NT2/D1 (cell line): ENCODE results near the gene KCNJ15.

Source experiments
- SUZ12 ChIP-seq: IDR thresholded peaks from 2 replicates; pipeline ENCODE4 v1.6.1; 2011; ENCODE audit not compliant: insufficient read length, insufficient read depth; ENCODE audit errors: extremely low read depth
- YY1 ChIP-seq: IDR thresholded peaks from 2 replicates; pipeline ENCODE4 v1.6.1; 2011; ENCODE audit not compliant: insufficient read length, insufficient read depth
- ZNF274 ChIP-seq: IDR thresholded peaks from 2 replicates; pipeline ENCODE4 v1.6.1; 2011; ENCODE audit warnings: mild to moderate bottlenecking, low read depth, low read length

DNA sequence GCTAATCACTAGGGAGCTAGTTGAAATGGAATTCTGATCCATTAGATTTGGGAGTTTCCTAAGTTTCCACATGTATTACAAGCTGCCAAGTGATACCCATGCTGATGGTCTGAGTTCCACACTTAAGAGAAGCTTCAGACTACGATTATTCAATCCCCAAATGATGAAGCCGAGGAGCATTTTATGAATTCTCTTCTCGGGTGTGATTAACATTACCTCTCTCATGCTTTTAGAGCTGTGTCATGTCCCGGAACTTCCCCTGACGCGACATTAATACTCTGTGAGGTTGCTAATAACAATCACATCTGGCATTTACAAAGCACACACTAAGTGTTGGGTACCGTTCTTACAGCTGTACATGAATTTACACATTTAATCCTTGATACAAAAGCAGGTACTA is 63.0 kb downstream of the KCNJ15 start:
- TF ChIP-seq ZNF274 (no peak), YY1 (no peak), SUZ12 (no peak)
